NT2/D1 (cell line): ENCODE results near the gene AGAP1.
A peak's percentile ranks its signal among the peaks of the same experiment; 100 is the strongest.

ENCODE experiments used
- DNase-seq: peaks from one replicate; pipeline ENCODE4 v3.0.0-alpha.2; 2011; ENCODE audit warnings: low read depth, low spot score
- H3K27me3 ChIP-seq: 2 replicates; pipeline ENCODE4 v1.6.0; 2011; ENCODE audit warnings: mild to moderate bottlenecking; ENCODE audit not compliant: insufficient read length, insufficient read depth
- H3K36me3 ChIP-seq: 2 replicates; pipeline ENCODE4 v1.6.1; 2011; ENCODE audit warnings: mild to moderate bottlenecking, low read length, mixed read lengths; ENCODE audit not compliant: insufficient read depth, insufficient read length
- H3K4me1 ChIP-seq: 2 replicates; pipeline ENCODE4 v1.5.1; 2011; ENCODE audit not compliant: insufficient read depth, insufficient read length
- H3K4me3 ChIP-seq: 2 replicates; pipeline ENCODE4 v1.5.1; 2011; ENCODE audit warnings: low read depth; ENCODE audit not compliant: insufficient read length
- H3K9ac ChIP-seq: 2 replicates; pipeline ENCODE4 v1.6.0; 2011; ENCODE audit warnings: low read depth; ENCODE audit not compliant: insufficient read length
- H3K9me3 ChIP-seq: 2 replicates; pipeline ENCODE4 v1.5.1; 2011; ENCODE audit warnings: mild to moderate bottlenecking, low read length; ENCODE audit not compliant: insufficient read depth
- SUZ12 ChIP-seq: IDR thresholded peaks from 2 replicates; pipeline ENCODE4 v1.6.1; 2011; ENCODE audit not compliant: insufficient read length, insufficient read depth; ENCODE audit errors: extremely low read depth
- YY1 ChIP-seq: IDR thresholded peaks from 2 replicates; pipeline ENCODE4 v1.6.1; 2011; ENCODE audit not compliant: insufficient read length, insufficient read depth
- ZNF274 ChIP-seq: IDR thresholded peaks from 2 replicates; pipeline ENCODE4 v1.6.1; 2011; ENCODE audit warnings: mild to moderate bottlenecking, low read depth, low read length

AGAP1 gene

GRCh38 chr2:235592836-235593235 lies 99.0 kb downstream of the AGAP1 start:
- Histone ChIP-seq H3K9me3 (no peaks in the 10 kb centered on the region), H3K4me3 (no peak overlapping the region), H3K36me3 (peaks cover 10% of the 10 kb centered on the region), H3K4me1 (peaks cover 15% of the 10 kb centered on the region), H3K27me3 (no peaks in the 10 kb centered on the region), H3K9ac (no peak overlapping the region)
- TF ChIP-seq YY1 (no peak), SUZ12 (no peak), ZNF274 (no peak)
- no peak for DNase-seq

GRCh38 chr2:235594041-235594440 lies 100.2 kb downstream of the AGAP1 start:
- Histone ChIP-seq H3K4me3 (no peak overlapping the region), H3K9ac (no peak overlapping the region), H3K9me3 (no peaks in the 10 kb centered on the region), H3K36me3 (peaks cover 10% of the 10 kb centered on the region), H3K27me3 (no peaks in the 10 kb centered on the region), H3K4me1 (peaks cover 18% of the 10 kb centered on the region)
- DNase-seq: peak; percentile 55
- no peak for TF ChIP-seq ZNF274
- no peak for TF ChIP-seq SUZ12
- no peak for TF ChIP-seq YY1

- H3K4me1 ChIP-seq: peaks cover 19% of the 10 kb centered on the region
- no peak for DNase-seq
- peaks cover 10% of the 10 kb centered on the region for H3K36me3 ChIP-seq
- no peaks in the 10 kb centered on the region for H3K27me3 ChIP-seq
- no peak overlapping the region for H3K9ac ChIP-seq
- no peaks in the 10 kb centered on the region for H3K9me3 ChIP-seq
- H3K4me3 ChIP-seq: no peak overlapping the region
- no peak for TF ChIP-seq ZNF274
- TF ChIP-seq SUZ12: no peak
- no peak for TF ChIP-seq YY1
Measured at GRCh38 chr2:235594964-235595363, 101.1 kb downstream of the AGAP1 start.

GRCh38 chr2:235595422-235596010 lies 101.7 kb downstream of the AGAP1 start:
- TF ChIP-seq YY1 (no peak), SUZ12 (no peak), ZNF274 (no peak)
- peak; percentile 66 for DNase-seq
- H3K4me1 ChIP-seq: peaks cover 19% of the 10 kb centered on the region
- no peaks in the 10 kb centered on the region for H3K9me3 ChIP-seq
- peaks cover 13% of the 10 kb centered on the region for H3K36me3 ChIP-seq
- H3K9ac ChIP-seq: no peak overlapping the region
- H3K27me3 ChIP-seq: no peaks in the 10 kb centered on the region
- H3K4me3 ChIP-seq: no peak overlapping the region

GRCh38 chr2:235596272-235596671 lies 102.4 kb downstream of the AGAP1 start:
- Histone ChIP-seq H3K36me3 (peaks cover 18% of the 10 kb centered on the region), H3K27me3 (no peaks in the 10 kb centered on the region), H3K9ac (no peak overlapping the region), H3K4me1 (peaks cover 18% of the 10 kb centered on the region), H3K4me3 (no peak overlapping the region), H3K9me3 (no peaks in the 10 kb centered on the region)
- no peak for DNase-seq
- TF ChIP-seq SUZ12: no peak
- TF ChIP-seq YY1: no peak
- TF ChIP-seq ZNF274: no peak

- Histone ChIP-seq H3K4me1 (peaks cover 11% of the 10 kb centered on the region), H3K27me3 (no peaks in the 10 kb centered on the region)
- DNase-seq: no peak
Measured at GRCh38 chr2:235597081-235597615, 103.3 kb downstream of the AGAP1 start.

GRCh38 chr2:235598026-235598425 lies 104.2 kb downstream of the AGAP1 start:
- Histone ChIP-seq H3K4me1 (peaks cover 9% of the 10 kb centered on the region), H3K9me3 (peaks cover 3% of the 10 kb centered on the region; the same call in 1 of the 2 replicates), H3K36me3 (peaks cover 18% of the 10 kb centered on the region), H3K9ac (no peak overlapping the region), H3K4me3 (no peak overlapping the region), H3K27me3 (no peaks in the 10 kb centered on the region)
- TF ChIP-seq YY1: no peak
- TF ChIP-seq ZNF274: no peak
- no peak for TF ChIP-seq SUZ12
- no peak for DNase-seq

More at GRCh38 chr2:235597081-235597615, 103.3 kb downstream of the AGAP1 start:
- TF ChIP-seq SUZ12: no peak
- TF ChIP-seq ZNF274: no peak
- TF ChIP-seq YY1: no peak
- H3K4me3 ChIP-seq: no peak overlapping the region
- H3K36me3 ChIP-seq: peaks cover 18% of the 10 kb centered on the region
- no peaks in the 10 kb centered on the region for H3K9me3 ChIP-seq
- H3K9ac ChIP-seq: no peak overlapping the region
